GM18526 (cell line): Measurements from ENCODE around the gene GATAD1.

Experiments used
- POLR2A ChIP-seq: IDR thresholded peaks from 3 replicates; pipeline ENCODE4 v1.6.1; 2011; ENCODE audit not compliant: insufficient read length; ENCODE audit errors: extremely low read depth

GATAD1 gene, protein sequence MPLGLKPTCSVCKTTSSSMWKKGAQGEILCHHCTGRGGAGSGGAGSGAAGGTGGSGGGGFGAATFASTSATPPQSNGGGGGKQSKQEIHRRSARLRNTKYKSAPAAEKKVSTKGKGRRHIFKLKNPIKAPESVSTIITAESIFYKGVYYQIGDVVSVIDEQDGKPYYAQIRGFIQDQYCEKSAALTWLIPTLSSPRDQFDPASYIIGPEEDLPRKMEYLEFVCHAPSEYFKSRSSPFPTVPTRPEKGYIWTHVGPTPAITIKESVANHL

DNA sequence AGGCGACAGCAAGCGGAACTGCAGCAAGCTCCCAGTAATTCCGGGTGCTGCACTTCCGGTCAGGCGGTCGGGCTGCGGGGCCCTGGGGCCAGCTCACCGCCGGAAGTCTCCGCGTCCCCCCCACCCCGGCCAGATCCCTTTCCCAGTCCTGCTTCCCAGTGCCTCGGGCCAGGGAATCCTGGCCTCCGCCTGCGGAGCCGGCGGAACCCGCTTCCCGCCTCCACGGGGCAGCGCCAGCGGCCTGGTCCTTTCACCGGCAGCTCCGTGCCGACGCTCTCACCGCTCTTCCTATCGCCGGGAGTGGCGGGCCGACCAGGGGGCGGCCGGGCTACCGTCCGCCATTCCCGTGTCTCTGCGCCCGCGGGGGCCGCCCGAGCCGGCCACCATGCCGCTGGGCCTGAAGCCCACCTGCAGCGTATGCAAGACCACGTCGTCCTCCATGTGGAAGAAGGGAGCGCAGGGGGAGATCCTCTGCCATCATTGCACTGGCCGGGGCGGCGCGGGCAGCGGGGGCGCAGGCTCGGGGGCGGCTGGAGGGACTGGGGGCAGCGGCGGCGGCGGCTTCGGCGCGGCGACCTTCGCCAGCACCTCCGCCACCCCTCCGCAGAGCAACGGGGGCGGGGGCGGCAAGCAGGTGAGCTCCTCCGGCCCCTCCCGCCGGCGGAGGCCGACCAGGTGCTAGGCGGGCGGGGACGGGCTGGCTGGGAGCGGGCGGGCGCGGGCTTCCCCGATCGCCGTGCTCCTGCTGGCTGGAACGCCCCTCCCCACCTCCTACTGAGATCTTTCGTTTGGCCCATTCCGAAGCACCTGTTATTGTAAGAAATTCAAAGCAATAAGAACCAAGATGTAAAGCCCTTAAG, at the start of gene GATAD1:
TSS of gene GATAD1 (plus strand) at position 138 of the 860 bp plus-strand sequence. CDS start at position 386, 248 bp downstream.
- TF ChIP-seq POLR2A: peak; percentile 67

GRCh38 chr7:92397542-92397941, 49.7 kb upstream of the GATAD1 start:
- TF ChIP-seq POLR2A: no peak

DNA sequence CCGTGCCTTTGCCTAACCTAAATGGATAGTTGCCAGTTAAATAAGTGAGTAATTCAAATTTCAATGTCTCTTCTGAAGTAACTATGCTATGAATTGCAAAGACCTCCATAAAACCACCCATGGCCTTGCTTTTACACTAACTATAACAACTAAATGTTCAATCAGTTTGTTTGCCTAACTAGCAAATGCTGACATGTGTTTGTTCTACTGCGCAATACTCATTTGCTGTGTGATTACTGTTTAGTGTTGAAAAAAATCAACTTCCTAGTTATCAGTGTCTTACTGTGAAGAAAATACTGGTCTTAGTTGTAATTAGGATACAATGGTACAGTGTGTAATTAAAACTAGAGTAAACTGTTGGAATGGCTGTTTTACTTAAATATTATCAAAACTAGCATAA, 47.3 kb upstream of the GATAD1 start:
- no peak for TF ChIP-seq POLR2A

DNA sequence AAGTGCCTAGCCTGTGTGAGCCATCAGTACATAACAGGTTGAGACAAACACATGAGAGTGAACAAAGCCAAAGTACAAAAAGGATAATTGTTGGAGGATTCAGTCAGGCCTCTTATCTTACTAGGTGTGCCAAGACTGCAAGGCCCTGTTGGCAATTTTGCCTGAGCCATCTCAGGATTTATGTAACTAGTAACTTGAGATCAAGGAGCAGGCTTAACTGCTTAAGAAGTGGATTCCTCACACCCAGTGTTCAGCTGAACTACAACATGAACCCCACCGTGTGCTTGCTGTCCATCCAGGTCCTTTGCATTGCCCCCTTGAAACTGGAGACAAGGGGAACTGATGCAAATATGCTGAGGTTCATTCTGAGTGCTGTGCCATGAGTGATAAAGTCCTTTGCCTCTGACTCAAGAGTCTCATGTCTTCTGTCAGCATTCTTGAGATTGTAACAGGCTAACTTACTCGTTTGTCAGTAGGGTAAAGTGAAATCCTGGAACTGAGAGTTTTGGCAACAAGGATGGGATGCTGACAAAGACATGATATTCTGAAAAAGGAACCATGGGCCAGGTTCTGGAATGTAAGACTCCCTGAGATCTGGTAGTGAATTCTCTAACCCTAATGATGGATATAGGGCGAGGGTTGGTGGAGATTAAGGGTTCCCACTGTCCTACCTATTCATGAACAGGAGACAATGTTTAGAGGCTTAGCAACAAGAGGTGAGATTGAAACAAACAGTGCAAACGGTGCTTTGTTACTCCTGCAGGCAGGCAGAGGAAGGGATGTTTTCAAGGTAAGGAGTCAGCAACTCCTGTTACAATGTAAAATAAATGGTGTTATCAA, 44.1 kb upstream of the GATAD1 start:
- no peak for TF ChIP-seq POLR2A

DNA sequence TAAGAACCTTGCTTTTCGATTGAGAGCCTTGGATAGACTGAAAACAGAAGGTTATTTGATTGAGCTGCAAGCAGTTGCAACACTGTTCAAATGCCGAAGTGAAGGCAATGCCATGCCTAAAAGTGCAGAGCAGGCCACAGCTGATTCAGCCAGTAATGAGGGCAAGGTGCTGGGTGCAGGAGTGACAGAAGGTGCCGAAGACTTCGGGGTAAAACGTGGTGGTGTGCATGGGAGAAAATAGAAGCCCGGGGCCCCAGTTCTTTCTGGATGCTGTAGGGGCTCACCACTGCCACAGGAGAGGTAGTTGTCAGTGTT, 43.6 kb upstream of the GATAD1 start:
- no peak for TF ChIP-seq POLR2A

DNA sequence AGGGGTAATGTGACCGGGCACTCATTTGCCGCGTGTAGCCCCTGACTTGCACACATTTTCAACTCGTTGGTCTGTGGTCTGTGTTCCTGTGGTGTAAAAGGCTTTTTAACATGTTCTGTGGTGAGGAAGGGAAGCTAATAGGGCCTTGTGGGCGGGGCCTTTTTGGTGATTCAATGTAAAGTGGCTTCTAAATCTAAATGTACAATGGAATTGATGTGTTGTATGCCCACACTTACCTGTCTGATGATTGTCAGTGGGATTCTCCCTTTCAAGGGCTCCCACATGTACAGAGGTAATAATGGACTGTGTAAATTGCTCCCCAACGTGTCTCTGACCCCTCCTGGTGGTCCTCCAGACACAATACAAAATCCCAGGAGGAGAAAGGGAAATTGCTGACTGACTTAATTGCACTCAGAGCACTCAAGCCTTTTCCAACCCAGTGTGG, 43.1 kb upstream of the GATAD1 start:
- TF ChIP-seq POLR2A: no peak

DNA sequence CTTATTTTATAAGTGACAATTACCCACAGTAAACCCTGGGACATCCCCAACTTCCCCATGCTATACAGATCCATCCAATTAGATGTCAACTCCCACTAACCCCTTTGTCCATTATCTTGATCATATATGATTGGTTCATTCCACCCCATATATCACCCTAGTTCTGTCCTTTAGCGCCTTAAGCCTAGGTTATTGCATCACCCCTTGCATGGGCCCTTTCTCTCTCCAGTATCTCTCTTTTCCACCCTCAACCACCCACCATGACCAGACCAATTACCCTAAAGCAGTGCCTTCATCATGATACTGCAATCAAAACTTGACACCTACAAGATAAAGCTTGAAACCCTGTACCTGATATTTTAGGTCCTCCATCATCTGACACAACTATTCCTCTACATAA, 37.9 kb upstream of the GATAD1 start:
- no peak for TF ChIP-seq POLR2A

DNA sequence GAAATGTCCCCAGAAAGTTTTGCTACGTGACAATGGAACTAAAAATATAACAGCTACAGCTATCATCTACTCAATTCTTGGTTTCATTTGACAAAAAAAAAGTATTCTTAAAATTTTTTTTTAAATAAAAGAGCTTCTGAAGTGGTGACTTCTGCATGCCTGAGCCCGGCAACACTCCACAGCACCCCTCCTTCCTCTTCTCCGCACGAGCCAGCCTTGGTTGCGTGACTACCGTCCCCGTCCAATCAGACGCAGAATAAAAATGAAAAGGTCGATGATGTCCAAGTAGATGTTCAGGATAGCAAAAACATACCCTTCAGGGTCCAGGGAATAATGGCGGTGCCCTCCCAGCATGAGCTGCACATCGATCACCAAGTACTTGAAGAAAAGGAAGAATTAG, 34.5 kb upstream of the GATAD1 start:
- TF ChIP-seq POLR2A: no peak

GRCh38 chr7:92413550-92413949, 33.7 kb upstream of the GATAD1 start:
- no peak for TF ChIP-seq POLR2A

DNA sequence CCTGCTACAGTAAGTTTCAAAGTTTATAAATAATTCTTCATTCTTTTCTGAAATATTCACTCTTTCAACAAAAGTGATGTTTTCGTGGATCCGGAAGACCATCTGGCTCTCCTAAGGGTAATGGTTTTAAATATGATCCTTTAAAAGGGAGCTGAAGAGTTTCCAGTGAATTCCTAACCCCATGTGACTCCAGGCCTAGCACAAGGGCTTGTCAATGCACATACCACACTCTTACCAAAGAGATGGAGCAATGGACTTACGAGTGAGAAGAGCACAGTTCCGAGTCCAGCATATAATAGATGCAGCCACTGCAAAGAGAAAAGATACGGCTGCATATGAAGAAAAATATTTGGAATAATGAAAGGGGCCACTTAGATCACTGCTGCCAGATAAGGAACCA, 32.1 kb upstream of the GATAD1 start:
- TF ChIP-seq POLR2A: no peak

DNA sequence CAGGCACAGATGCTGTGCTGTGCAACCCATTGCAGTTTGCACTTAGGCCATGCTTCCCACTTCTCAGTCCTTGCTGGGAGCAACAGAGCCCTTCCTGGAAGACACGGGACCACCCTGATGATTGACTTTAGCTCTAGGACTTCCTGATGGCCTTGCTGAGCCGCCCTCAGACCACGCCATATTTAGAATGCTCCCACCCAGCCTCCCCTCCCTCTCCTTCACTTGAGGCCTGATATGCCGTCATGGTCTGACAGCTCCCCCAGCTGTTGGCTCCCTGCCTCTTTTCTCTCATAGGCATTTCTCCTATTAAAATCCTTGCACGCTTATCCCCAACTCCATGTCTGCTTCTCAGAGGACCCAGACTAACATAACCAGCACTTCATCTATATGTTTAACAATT, 29.4 kb upstream of the GATAD1 start:
- no peak for TF ChIP-seq POLR2A

DNA sequence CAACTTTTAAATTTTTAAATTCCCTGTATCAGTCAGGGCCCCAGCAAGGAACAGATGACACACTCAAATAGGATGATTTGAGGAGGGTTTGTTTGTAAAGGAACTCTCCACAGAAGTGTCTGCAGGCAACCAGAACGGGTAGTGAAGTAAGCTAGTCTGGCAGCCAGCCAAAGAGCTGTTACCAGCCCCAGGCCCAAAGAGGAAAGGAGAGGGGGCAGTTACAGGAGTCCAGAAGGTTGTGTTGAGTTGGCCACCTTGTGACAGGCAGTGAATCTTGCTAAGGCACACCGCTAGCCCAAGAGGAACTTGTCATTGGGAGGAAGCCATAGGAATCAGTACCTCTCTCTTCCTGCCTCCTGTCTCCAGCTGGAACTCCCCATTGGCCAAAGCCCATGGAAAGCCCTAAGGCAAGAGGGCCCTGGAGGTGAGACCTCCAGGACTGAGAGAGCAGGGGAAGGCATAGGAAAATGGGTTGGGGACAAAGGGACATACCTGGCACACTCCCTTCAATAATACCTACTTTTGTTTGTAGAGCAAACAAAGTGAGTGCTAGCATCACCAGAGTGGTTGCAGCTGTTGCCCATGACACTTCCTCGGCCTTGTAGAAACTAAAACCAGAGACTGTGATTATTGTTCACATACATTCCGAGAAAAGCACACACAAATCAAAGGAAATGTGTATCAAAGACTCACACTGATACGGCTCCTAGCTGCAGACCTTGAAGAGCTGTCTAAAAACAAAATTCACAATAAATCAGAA, 25.4 kb upstream of the GATAD1 start:
- no peak for TF ChIP-seq POLR2A

DNA sequence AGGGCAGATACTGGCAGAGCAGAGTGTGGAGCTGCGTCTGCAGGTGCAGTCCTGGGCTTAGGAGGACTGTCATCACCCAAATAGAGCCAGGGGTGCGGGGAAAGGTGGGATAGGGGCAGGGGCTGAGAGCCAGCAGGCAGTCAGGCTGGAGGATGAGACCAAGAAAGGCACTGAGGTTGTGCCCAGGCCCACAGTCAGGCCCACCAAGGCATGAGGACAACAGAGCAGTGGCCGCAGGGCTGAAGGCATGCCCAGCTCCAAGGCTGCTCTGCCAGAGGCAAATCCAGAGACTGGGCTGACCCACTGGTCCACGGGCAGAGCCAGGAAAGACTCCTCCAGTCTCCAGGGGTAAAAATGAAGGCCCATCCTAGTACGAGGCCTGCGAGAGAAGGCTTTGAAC, 24.4 kb upstream of the GATAD1 start:
- TF ChIP-seq POLR2A: no peak

GRCh38 chr7:92423710-92424131, 23.6 kb upstream of the GATAD1 start:
- no peak for TF ChIP-seq POLR2A

- TF ChIP-seq POLR2A: no peak
Observed at GRCh38 chr7:92425311-92425947, 21.9 kb upstream of the GATAD1 start.

DNA sequence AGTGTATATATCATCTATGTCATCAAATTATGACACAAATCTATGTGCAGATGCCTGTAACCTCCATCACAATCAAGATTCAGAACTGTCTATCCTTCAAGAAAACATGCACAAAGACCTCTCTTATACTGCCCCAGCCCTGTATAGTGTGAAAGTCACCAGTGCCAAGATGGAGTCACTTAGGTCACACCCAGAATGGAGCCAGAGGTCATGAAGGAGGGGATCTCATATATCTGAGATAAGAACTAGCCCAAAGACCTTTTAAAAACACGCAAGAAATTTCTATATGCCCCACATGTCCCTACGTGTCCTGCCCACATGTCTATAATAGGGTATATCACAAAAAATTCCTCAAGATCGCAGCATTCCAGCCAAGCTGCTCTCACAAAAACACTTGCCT, 20.1 kb upstream of the GATAD1 start:
- TF ChIP-seq POLR2A: no peak
